Upper lobe of left lung (tissue), 4 donors: ENCODE results near the gene TCF12.

ENCODE experiments used
- EP300 ChIP-seq, 4 donors: sonication (generic); formaldehyde crosslinking; IDR thresholded peaks; one replicate each; pipeline ENCODE4 v1.5.1; 2017; ENCODE audit warnings: antibody characterized with exemption in 4 of 4, control low read depth in 2 of 4
- POLR2A ChIP-seq, 4 donors: fragments of 450-650 bp; IDR thresholded peaks; one replicate each; pipeline ENCODE4 v1.5.1; 2016 to 2017; ENCODE audit warnings: antibody characterized with exemption in 4 of 4, mild to moderate bottlenecking in 2 of 4
- POLR2AphosphoS5 ChIP-seq, 2 donors: sonication (generic); formaldehyde crosslinking; IDR thresholded peaks; one replicate each; pipeline ENCODE4 v1.5.1; 2017; ENCODE audit warnings: antibody characterized with exemption in 2 of 2
- TF ChIP-seq, protein P1 (sequence below), 6 experiments: fragments of 450-650 bp in 4 of 6; fragments of 200-600 bp in 2 of 6; sonication (generic) in 2 of 6; IDR thresholded peaks; one replicate each; pipeline ENCODE4 v1.5.1; 2016 to 2019; ENCODE audit warnings: antibody characterized with exemption in 6 of 6

- TF ChIP-seq, protein P1, sequence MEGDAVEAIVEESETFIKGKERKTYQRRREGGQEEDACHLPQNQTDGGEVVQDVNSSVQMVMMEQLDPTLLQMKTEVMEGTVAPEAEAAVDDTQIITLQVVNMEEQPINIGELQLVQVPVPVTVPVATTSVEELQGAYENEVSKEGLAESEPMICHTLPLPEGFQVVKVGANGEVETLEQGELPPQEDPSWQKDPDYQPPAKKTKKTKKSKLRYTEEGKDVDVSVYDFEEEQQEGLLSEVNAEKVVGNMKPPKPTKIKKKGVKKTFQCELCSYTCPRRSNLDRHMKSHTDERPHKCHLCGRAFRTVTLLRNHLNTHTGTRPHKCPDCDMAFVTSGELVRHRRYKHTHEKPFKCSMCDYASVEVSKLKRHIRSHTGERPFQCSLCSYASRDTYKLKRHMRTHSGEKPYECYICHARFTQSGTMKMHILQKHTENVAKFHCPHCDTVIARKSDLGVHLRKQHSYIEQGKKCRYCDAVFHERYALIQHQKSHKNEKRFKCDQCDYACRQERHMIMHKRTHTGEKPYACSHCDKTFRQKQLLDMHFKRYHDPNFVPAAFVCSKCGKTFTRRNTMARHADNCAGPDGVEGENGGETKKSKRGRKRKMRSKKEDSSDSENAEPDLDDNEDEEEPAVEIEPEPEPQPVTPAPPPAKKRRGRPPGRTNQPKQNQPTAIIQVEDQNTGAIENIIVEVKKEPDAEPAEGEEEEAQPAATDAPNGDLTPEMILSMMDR (IDR thresholded peaks at IDR 0.05): no peak
- TF ChIP-seq POLR2AphosphoS5 (IDR thresholded peaks at IDR 0.05): no peak
- no peak for TF ChIP-seq POLR2A (IDR thresholded peaks at IDR 0.05)
- no peak for TF ChIP-seq EP300 (IDR thresholded peaks at IDR 0.05)
Observed at GRCh38 chr15:57061281-57061680, 142.8 kb downstream of the TCF12 start.
